ENCODE data around the gene RHO. TPM values are rescaled to one million over a fixed set of nuclear protein-coding genes. Genes with fewer than 3 reads are reported as not detected.

RHO gene
- total and polyA plus RNA-seq, 2 experiments from 2014 or later = 0.19 TPM; not detected in 1

- H3K27me3 ChIP-seq = no peaks in the 10 kb centered on the region
- H3K9me3 ChIP-seq (ENCODE audit: low read depth) = no peaks in the 10 kb centered on the region
- H3K4me3 ChIP-seq = no peak overlapping the region
- no peak overlapping the region for H2AFZ ChIP-seq
- WGBS (ENCODE audit: low lambda C conversion rate, missing lambda C conversion rate) = 96% methylated on average over 19 of the region's 19 CpGs
- no peaks in the 10 kb centered on the region for H4K20me1 ChIP-seq (ENCODE audit: insufficient read depth, poor library complexity, severe bottlenecking)
- TF ChIP-seq EZH2phosphoT487 (IDR thresholded peaks at IDR 0.05; ENCODE audit: low read depth, severe bottlenecking, unreplicated experiment) (no peak), CTCF (IDR thresholded peaks at IDR 0.05; ENCODE audit: poor library complexity) (no peak), EZH2 (IDR thresholded peaks at IDR 0.05; ENCODE audit: borderline replicate concordance) (no peak)
- H3K27ac ChIP-seq = no peak overlapping the region
- DNase-seq (ENCODE audit: low spot score) = no peak
- no peaks in the 10 kb centered on the region for H3K9me2 ChIP-seq (replicated peaks; ENCODE audit: insufficient read depth)
- H3K79me2 ChIP-seq = peaks cover 6% of the 10 kb centered on the region
- H3K4me2 ChIP-seq = no peak overlapping the region
- no peaks in the 10 kb centered on the region for H3K36me3 ChIP-seq (replicated peaks; ENCODE audit: insufficient read depth, low read depth)
- H3K4me1 ChIP-seq (ENCODE audit: insufficient read depth) = peaks cover 41% of the 10 kb centered on the region
Measured at GRCh38 chr3:129562803-129563202, 34.4 kb downstream of the RHO start.

- H3K36me3 ChIP-seq (replicated peaks; ENCODE audit: insufficient read depth, low read depth) = no peaks in the 10 kb centered on the region
- TF ChIP-seq EZH2 (IDR thresholded peaks at IDR 0.05; ENCODE audit: borderline replicate concordance) (no peak), EZH2phosphoT487 (IDR thresholded peaks at IDR 0.05; ENCODE audit: low read depth, severe bottlenecking, unreplicated experiment) (no peak), CTCF (IDR thresholded peaks at IDR 0.05; ENCODE audit: poor library complexity) (no peak)
Measured at GRCh38 chr3:129563332-129563731, 34.9 kb downstream of the RHO start.

GRCh38 chr3:129563850-129564535, 35.6 kb downstream of the RHO start:
- H3K27me3 ChIP-seq = no peaks in the 10 kb centered on the region
- H2AFZ ChIP-seq = no peak overlapping the region
- H3K4me3 ChIP-seq = no peak overlapping the region
- 97% methylated on average over 7 of the region's 8 CpGs for WGBS (ENCODE audit: low lambda C conversion rate, missing lambda C conversion rate)
- no peaks in the 10 kb centered on the region for H3K9me2 ChIP-seq (replicated peaks; ENCODE audit: insufficient read depth)
- no peak for DNase-seq (ENCODE audit: low spot score)
- H3K27ac ChIP-seq = no peak overlapping the region
- no peak overlapping the region for H3K4me2 ChIP-seq
- TF ChIP-seq EZH2phosphoT487 (IDR thresholded peaks at IDR 0.05; ENCODE audit: low read depth, severe bottlenecking, unreplicated experiment) (no peak), CTCF (IDR thresholded peaks at IDR 0.05; ENCODE audit: poor library complexity) (no peak), EZH2 (IDR thresholded peaks at IDR 0.05; ENCODE audit: borderline replicate concordance) (no peak)
- H4K20me1 ChIP-seq (ENCODE audit: insufficient read depth, poor library complexity, severe bottlenecking) = no peaks in the 10 kb centered on the region
- peaks cover 29% of the 10 kb centered on the region for H3K4me1 ChIP-seq (ENCODE audit: insufficient read depth)
- no peaks in the 10 kb centered on the region for H3K36me3 ChIP-seq (replicated peaks; ENCODE audit: insufficient read depth, low read depth)
- H3K9me3 ChIP-seq (ENCODE audit: low read depth) = no peaks in the 10 kb centered on the region
- peaks cover 6% of the 10 kb centered on the region for H3K79me2 ChIP-seq

More at GRCh38 chr3:129563332-129563731, 34.9 kb downstream of the RHO start:
- Histone ChIP-seq H3K4me2 (no peak overlapping the region), H3K79me2 (peaks cover 6% of the 10 kb centered on the region), H3K4me3 (no peak overlapping the region), H3K9me3 (ENCODE audit: low read depth) (no peaks in the 10 kb centered on the region), H3K27me3 (no peaks in the 10 kb centered on the region), H3K4me1 (ENCODE audit: insufficient read depth) (peaks cover 36% of the 10 kb centered on the region), H2AFZ (no peak overlapping the region), H3K27ac (no peak overlapping the region), H4K20me1 (ENCODE audit: insufficient read depth, poor library complexity, severe bottlenecking) (no peaks in the 10 kb centered on the region), H3K9me2 (replicated peaks; ENCODE audit: insufficient read depth) (no peaks in the 10 kb centered on the region)
- no peak for DNase-seq (ENCODE audit: low spot score)
- WGBS (ENCODE audit: low lambda C conversion rate, missing lambda C conversion rate) = 99% methylated on average over 12 of the region's 12 CpGs
